HCT116 (cell line): Measurements from ENCODE around the gene EXOSC6. TPM values are rescaled to one million over a fixed set of nuclear protein-coding genes. Genes with fewer than 3 reads are reported as not detected.

Source experiments
- ATAC-seq: fragments of 200-7000 bp; cut with Tn5 transposase; 2 replicates; pipeline ENCODE4 v1.9.1; 2020; ENCODE audit warnings: mild to moderate bottlenecking, moderate library complexity
- BruUV-seq: library from RNA; stranded (reverse); fragments of 400-500 nt; replicated peaks from 2 replicates; lab custom pipeline; 2021; lab: Mats Ljungman, UMichigan
- CTCF ChIA-PET: fragments of 300-600 bp; sonication (Branson Sonifier 250); formaldehyde crosslinking; loops from one replicate; lab custom pipeline; 2021; ENCODE audit warnings: antibody characterized with exemption; lab: Charles Lee
- POLR2A ChIA-PET: fragments of 300-600, 350-600 bp; sonication (Branson Sonifier 250); formaldehyde crosslinking; loops from one replicate; lab custom pipeline; 2021; ENCODE audit warnings: antibody characterized with exemption; lab: Charles Lee
- RAD21 ChIA-PET, 2 experiments: fragments of 300-600 bp; sonication (Branson Sonifier 250); formaldehyde crosslinking; loops; one replicate each; lab custom pipeline; 2023; ENCODE audit warnings: low total read pairs in 2 of 2; ENCODE audit not compliant: uncharacterized antibody in 2 of 2, unreplicated experiment in 2 of 2, low non-redundant PET in 1 of 2; lab: Charles Lee
- DNase-seq: peaks from one replicate; pipeline ENCODE4 v3.0.0-alpha.2; 2010; ENCODE audit warnings: low read depth, low spot score
- H2AFZ ChIP-seq: fragments of 200-600 bp; shearing (Covaris generic), sonication (generic); 2 replicates; pipeline ENCODE4 v1.6.1; 2017; ENCODE audit warnings: low read depth, mixed run types, mixed read lengths, antibody characterized with exemption, low read length; ENCODE audit not compliant: poor library complexity, severe bottlenecking
- H3K27ac ChIP-seq: 2 replicates; pipeline ENCODE4 v1.5.1; 2012; ENCODE audit warnings: low read depth, low read length
- H3K27me3 ChIP-seq: fragments of 200-600 bp; sonication (generic); 2 replicates; pipeline ENCODE4 v1.6.1; 2016; ENCODE audit warnings: mixed run types, low read length, mixed read lengths; ENCODE audit not compliant: insufficient read depth
- H3K36me3 ChIP-seq, 2 experiments: fragments of 200-500 bp in 1 of 2; fragments of 200-600 bp in 1 of 2; sonication (Bioruptor generic) in 1 of 2; sonication (generic) in 1 of 2; 2 replicates each; pipeline versions ENCODE4 v1.5.1 to v1.6.1; 2014 to 2016; ENCODE audit warnings: low read length in 2 of 2, inconsistent platforms in 1 of 2, mixed read lengths in 1 of 2, mixed run types in 1 of 2; ENCODE audit not compliant: insufficient read depth in 2 of 2, control insufficient read depth in 1 of 2
- H3K4me1 ChIP-seq, 2 experiments: fragments of 200-600 bp in 1 of 2; sonication (generic) in 1 of 2; 2 replicates each; pipeline versions ENCODE4 v1.5.1 to v1.6.1; 2012 to 2017; ENCODE audit warnings: low read length in 2 of 2, inconsistent platforms in 1 of 2, mild to moderate bottlenecking in 1 of 2, mixed read lengths in 1 of 2, mixed run types in 1 of 2, moderate library complexity in 1 of 2; ENCODE audit not compliant: insufficient read depth in 2 of 2, control insufficient read depth in 1 of 2
- H3K4me2 ChIP-seq: fragments of 200-600 bp; sonication (generic); 2 replicates; pipeline ENCODE4 v1.6.1; 2017; ENCODE audit warnings: mixed run types, low read length, mixed read lengths
- H3K4me3 ChIP-seq, 2 experiments: fragments of 200-600 bp in 1 of 2; sonication (generic) in 1 of 2; replicated peaks in 1 of 2; 2 replicates each; pipeline ENCODE4 v1.5.1; 2011 to 2016; ENCODE audit warnings: low read length in 2 of 2, control low read depth in 1 of 2, low read depth in 1 of 2, mild to moderate bottlenecking in 1 of 2, mixed read lengths in 1 of 2, mixed run types in 1 of 2
- H3K79me2 ChIP-seq: fragments of 200-600 bp; sonication (generic); 2 replicates; pipeline ENCODE4 v1.6.1; 2017; ENCODE audit warnings: mild to moderate bottlenecking, mixed run types, low read length, moderate library complexity, mixed read lengths; ENCODE audit not compliant: insufficient read depth
- H3K9ac ChIP-seq: fragments of 200-600 bp; sonication (generic); 2 replicates; pipeline ENCODE4 v1.6.1; 2016; ENCODE audit warnings: low read length, mixed read lengths
- H3K9me2 ChIP-seq: fragments of 200-600 bp; sonication (generic), shearing (Covaris generic); 2 replicates; pipeline ENCODE4 v1.6.1; 2017; ENCODE audit warnings: mixed run types, mild to moderate bottlenecking, moderate library complexity; ENCODE audit not compliant: insufficient read depth
- H3K9me3 ChIP-seq, 2 experiments: fragments of 200-500 bp in 1 of 2; fragments of 200-600 bp in 1 of 2; sonication (Bioruptor generic) in 1 of 2; sonication (generic) in 1 of 2; 2 replicates each; pipeline ENCODE4 v1.6.1; 2014 to 2017; ENCODE audit warnings: low read length in 2 of 2, mixed read lengths in 2 of 2, inconsistent platforms in 1 of 2, low read depth in 1 of 2, mild to moderate bottlenecking in 1 of 2, mixed run types in 1 of 2, moderate library complexity in 1 of 2; ENCODE audit not compliant: control insufficient read depth in 1 of 2, insufficient read depth in 1 of 2
- H4K20me1 ChIP-seq: fragments of 200-600 bp; sonication (generic), shearing (Covaris generic); 2 replicates; pipeline ENCODE4 v1.6.1; 2017; ENCODE audit warnings: mixed run types, mild to moderate bottlenecking, moderate library complexity; ENCODE audit not compliant: insufficient read depth
- CBX3 ChIP-seq: IDR thresholded peaks from 2 replicates; pipeline ENCODE4 v1.6.1; 2012; ENCODE audit warnings: low read depth
- CEBPB ChIP-seq: IDR thresholded peaks from 2 replicates; pipeline ENCODE4 v1.6.1; 2012; ENCODE audit warnings: low read depth
- EGR1 ChIP-seq: IDR thresholded peaks from 2 replicates; pipeline ENCODE4 v1.6.1; 2012; ENCODE audit warnings: low read depth
- ELF1 ChIP-seq: IDR thresholded peaks from 2 replicates; pipeline ENCODE4 v1.6.1; 2012; ENCODE audit warnings: low read depth, borderline replicate concordance
- EZH2 ChIP-seq: fragments of 200-600 bp; sonication (generic); IDR thresholded peaks from 2 replicates; pipeline ENCODE4 v1.6.1; 2017; ENCODE audit warnings: antibody characterized with exemption, mixed run types
- EZH2phosphoT487 ChIP-seq: fragments of 200-600 bp; IDR thresholded peaks from 2 replicates; pipeline ENCODE4 v1.6.1; 2018; ENCODE audit warnings: antibody characterized with exemption, borderline replicate concordance
- FOSL1 ChIP-seq: IDR thresholded peaks from 2 replicates; pipeline ENCODE4 v1.6.1; 2012; ENCODE audit warnings: low read depth
- POLR2A ChIP-seq: IDR thresholded peaks from 2 replicates; pipeline ENCODE4 v1.7.0; 2011; ENCODE audit warnings: borderline replicate concordance; ENCODE audit not compliant: insufficient read depth, insufficient read length; ENCODE audit errors: extremely low read depth
- POLR2AphosphoS5 ChIP-seq: IDR thresholded peaks from 2 replicates; pipeline ENCODE4 v1.6.1; 2011; ENCODE audit warnings: mild to moderate bottlenecking, low read depth, low read length, moderate library complexity
- SRF ChIP-seq: IDR thresholded peaks from 2 replicates; pipeline ENCODE4 v1.6.1; 2012; ENCODE audit warnings: low read depth
- TCF7L2 ChIP-seq: IDR thresholded peaks from 2 replicates; pipeline ENCODE4 v1.7.0; 2011; ENCODE audit warnings: borderline replicate concordance, inconsistent platforms; ENCODE audit not compliant: insufficient read depth, insufficient read length; ENCODE audit errors: extremely low read depth
- intact Hi-C: fragments of 100-400 bp; cut with micrococcal nuclease; formaldehyde crosslinking; loops from 2 replicates; pipeline ENCODE4 v1.10.0; 2022
- total RNA-seq: library from RNA; stranded (reverse); gene quantifications from one replicate; pipeline ENCODE4 v1.2.1, GENCODE V29; 2021; ENCODE audit not compliant: unreplicated experiment
- TF ChIP-seq, protein P1 (sequence below), 3 experiments: fragments of 200-600 bp in 1 of 3; sonication (generic) in 1 of 3; IDR thresholded peaks in 2 of 3; conservative IDR thresholded peaks in 1 of 3; 2 replicates each; pipeline ENCODE4 v1.5.1; 2012 to 2017; ENCODE audit warnings: low read depth in 2 of 3, low read length in 2 of 3, antibody characterized with exemption in 1 of 3, borderline replicate concordance in 1 of 3, control low read depth in 1 of 3, mild to moderate bottlenecking in 1 of 3, mixed read lengths in 1 of 3, mixed run types in 1 of 3, moderate library complexity in 1 of 3; ENCODE audit not compliant: insufficient read depth in 1 of 3
- TF ChIP-seq, protein P2 (sequence below): IDR thresholded peaks from 2 replicates; pipeline ENCODE4 v1.6.1; 2011; ENCODE audit warnings: mild to moderate bottlenecking, low read length, moderate library complexity; ENCODE audit not compliant: insufficient replicate concordance; ENCODE audit errors: extremely low read depth

Gene EXOSC6
- total RNA-seq, 1 experiment from 2014 or later: 22.9 TPM

DNA sequence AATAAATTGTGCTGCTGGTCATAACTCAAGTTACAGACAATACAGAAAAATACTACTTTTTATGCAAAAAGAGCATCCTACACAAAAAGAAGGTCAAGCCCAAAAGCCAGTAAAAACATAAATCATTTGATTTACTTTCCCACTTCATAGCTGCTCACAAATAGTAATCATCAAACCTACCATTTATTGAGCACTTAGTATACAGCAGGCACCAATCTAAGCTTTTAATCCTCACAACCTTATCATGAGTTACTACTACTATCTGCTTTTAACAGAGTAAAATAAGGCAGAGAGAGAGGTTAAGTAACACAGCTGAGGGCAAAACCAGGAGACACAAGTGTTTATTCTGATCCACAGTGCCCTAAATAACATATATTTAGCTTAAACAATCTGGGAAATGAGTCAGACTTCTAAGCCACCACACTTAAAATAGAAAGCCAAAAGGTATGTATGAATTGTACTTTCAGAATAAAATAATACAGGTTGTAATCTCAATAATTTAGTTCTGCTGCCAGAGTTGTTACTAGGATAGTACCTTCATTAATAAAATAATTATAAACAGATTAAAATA is 39.3 kb upstream of the EXOSC6 start:
- Histone ChIP-seq H3K27ac (no peak overlapping the region), H4K20me1 (no peaks in the 10 kb centered on the region), H3K36me3 (peaks cover 0 to 2% of the 10 kb centered on the region in 2 experiments; a peak in 1 of 4 replicates), H3K9me3 (no peaks in the 10 kb centered on the region), H3K9me2 (no peaks in the 10 kb centered on the region), H3K9ac (no peak overlapping the region), H2AFZ (peak overlapping the region; percentile 68), H3K4me3 (no peak overlapping the region), H3K4me2 (no peak overlapping the region), H3K79me2 (peaks cover 30% of the 10 kb centered on the region), H3K4me1 (peaks cover 11 to 14% of the 10 kb centered on the region in 2 experiments), H3K27me3 (no peaks in the 10 kb centered on the region)
- no peak for TF ChIP-seq POLR2A
- TF ChIP-seq, protein P1, sequence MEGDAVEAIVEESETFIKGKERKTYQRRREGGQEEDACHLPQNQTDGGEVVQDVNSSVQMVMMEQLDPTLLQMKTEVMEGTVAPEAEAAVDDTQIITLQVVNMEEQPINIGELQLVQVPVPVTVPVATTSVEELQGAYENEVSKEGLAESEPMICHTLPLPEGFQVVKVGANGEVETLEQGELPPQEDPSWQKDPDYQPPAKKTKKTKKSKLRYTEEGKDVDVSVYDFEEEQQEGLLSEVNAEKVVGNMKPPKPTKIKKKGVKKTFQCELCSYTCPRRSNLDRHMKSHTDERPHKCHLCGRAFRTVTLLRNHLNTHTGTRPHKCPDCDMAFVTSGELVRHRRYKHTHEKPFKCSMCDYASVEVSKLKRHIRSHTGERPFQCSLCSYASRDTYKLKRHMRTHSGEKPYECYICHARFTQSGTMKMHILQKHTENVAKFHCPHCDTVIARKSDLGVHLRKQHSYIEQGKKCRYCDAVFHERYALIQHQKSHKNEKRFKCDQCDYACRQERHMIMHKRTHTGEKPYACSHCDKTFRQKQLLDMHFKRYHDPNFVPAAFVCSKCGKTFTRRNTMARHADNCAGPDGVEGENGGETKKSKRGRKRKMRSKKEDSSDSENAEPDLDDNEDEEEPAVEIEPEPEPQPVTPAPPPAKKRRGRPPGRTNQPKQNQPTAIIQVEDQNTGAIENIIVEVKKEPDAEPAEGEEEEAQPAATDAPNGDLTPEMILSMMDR (IDR thresholded peaks at IDR 0.05 in 2 of 3, conservative IDR thresholded peaks at IDR 0.05 in 1 of 3; ENCODE audit: borderline replicate concordance in 1 of 3, insufficient read depth in 1 of 3, low read depth in 2 of 3, low read length in 2 of 3): no peak
- TF ChIP-seq SRF: no peak
- TF ChIP-seq POLR2AphosphoS5: no peak
- TF ChIP-seq, protein P2, sequence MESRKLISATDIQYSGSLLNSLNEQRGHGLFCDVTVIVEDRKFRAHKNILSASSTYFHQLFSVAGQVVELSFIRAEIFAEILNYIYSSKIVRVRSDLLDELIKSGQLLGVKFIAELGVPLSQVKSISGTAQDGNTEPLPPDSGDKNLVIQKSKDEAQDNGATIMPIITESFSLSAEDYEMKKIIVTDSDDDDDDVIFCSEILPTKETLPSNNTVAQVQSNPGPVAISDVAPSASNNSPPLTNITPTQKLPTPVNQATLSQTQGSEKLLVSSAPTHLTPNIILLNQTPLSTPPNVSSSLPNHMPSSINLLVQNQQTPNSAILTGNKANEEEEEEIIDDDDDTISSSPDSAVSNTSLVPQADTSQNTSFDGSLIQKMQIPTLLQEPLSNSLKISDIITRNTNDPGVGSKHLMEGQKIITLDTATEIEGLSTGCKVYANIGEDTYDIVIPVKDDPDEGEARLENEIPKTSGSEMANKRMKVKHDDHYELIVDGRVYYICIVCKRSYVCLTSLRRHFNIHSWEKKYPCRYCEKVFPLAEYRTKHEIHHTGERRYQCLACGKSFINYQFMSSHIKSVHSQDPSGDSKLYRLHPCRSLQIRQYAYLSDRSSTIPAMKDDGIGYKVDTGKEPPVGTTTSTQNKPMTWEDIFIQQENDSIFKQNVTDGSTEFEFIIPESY: no peak
- no peak for TF ChIP-seq EGR1
- TF ChIP-seq TCF7L2: no peak
- no peak for TF ChIP-seq EZH2phosphoT487
- TF ChIP-seq ELF1: no peak
- no peak for TF ChIP-seq EZH2
- TF ChIP-seq FOSL1: no peak
- no peak for TF ChIP-seq CBX3
- no peak for TF ChIP-seq CEBPB
- BruUV-seq: no TSS peak
- RAD21 ChIA-PET: no interaction called here
- intact Hi-C loops: no loop called here
- POLR2A ChIA-PET: interaction anchor here (1.7 kb wide), 1 partner anchor 18 kb away, joined by 3 read pairs; no protein-coding TSS in a partner anchor
- ATAC-seq (no peak), DNase-seq (no peak)
- CTCF ChIA-PET: no interaction called here
